Hematopoietic multipotent progenitor cell treated with erythropoietin and hydrocortisone succinate and interleukin-3 and kit ligand, for 8 days (in vitro differentiated cells): ENCODE results near the gene BEST3.

ENCODE experiments used
- DNase-seq: peaks from one replicate; pipeline ENCODE4 v3.0.0-alpha.2; 2015

BEST3 gene

DNA sequence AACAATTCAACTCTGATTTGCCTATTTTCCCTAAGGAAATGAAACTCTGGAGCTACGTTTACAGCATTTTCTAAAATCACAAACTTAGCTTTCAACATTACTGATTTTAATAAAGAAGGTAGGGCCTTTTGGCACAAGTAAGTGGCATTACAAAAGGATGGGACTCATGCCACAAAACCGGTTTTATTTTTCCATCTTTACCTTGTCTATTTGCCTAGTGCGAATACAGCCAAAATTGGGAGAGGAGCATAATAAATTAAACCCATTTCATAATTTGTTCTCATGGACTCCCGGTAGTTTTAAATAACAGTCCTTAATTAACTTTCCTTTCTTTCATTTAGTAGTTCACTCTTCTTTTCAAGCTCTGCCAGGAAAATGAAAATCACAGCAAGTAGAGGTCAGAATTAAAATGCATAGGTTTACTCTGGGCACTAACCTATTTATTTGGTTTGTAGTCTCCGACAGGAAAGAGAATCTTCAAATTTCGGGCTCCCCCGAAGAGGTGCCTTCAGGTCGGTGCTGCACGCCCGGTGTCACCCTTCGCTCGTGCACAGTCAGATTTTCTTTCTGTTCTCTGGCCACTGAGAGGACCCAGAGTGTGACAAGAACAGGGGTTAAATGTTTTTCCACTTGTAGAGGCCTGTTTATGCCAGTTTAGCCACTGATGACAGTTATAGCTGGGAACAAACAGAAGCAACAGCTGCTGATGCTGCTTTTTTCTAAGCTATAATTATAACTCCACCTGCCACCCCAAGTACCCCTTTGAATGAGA is at the start of gene BEST3:
Gene BEST3 (minus strand): TSS at position 535 of the 772 bp plus-strand sequence. CDS start 1,505 bp downstream, outside the sequence.
- no peak for DNase-seq

DNA sequence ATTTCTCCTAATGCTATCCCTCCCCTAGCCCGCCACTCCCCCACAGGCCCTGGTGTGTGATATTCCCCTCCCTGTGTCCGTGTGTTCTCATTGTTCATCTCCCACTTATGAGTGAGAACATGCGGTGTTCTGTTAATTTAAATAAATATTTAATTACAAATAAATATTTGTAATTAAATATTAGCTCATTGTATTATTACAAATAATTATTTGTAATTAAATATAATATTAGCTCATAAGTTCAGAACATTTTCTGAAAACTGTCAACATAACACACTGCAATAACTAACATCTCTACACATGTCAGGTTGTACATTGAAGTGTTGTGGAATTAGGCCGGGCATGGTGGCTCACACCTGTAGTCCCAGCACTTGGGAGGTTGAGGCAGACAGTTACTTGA is 45.0 kb upstream of the BEST3 start:
- no peak for DNase-seq

DNA sequence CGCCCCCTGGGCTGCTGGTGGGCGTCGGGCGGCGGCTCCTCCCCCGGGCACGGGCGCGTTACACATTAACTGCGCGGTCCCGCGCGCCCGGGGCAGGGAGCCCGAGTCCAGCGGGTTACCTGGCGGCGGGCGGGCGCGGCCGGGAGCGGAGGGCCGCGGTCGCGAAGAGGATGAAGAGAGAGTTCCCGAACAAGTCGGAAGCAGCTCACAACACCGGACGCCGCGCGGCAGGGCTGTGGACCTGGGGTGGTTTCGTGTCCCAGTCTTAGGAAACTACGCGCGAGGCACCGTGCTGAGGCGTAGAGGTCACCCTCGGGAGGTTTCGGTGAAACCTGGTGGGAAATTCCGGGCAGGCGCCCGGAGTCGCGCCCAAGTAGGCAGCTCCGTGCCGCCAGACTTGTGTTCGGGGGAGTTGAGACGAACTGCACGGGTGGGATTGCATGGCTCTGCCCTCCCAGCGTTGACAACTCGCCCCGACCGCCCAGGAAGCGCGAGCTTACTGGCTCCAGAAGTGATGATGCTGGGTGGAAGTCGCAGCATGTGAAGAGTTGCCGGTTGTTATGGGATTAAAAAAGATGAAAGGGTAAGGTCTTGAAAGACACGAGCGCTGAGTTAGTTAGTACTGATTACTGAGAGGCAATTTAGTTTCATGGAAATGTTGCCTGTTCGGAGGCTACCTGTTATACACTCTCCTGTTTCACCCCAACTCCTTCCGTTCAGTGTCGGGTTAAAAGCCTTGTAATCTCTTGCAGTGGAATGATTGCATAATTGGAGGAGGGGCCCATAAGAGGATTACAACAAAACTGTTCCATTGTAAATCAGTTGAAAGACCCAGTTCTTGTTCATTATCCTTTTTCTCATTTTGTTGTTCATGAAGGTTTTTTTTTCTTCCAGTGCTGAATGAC is 40.4 kb upstream of the BEST3 start:
- DNase-seq, result peak; percentile 46

DNA sequence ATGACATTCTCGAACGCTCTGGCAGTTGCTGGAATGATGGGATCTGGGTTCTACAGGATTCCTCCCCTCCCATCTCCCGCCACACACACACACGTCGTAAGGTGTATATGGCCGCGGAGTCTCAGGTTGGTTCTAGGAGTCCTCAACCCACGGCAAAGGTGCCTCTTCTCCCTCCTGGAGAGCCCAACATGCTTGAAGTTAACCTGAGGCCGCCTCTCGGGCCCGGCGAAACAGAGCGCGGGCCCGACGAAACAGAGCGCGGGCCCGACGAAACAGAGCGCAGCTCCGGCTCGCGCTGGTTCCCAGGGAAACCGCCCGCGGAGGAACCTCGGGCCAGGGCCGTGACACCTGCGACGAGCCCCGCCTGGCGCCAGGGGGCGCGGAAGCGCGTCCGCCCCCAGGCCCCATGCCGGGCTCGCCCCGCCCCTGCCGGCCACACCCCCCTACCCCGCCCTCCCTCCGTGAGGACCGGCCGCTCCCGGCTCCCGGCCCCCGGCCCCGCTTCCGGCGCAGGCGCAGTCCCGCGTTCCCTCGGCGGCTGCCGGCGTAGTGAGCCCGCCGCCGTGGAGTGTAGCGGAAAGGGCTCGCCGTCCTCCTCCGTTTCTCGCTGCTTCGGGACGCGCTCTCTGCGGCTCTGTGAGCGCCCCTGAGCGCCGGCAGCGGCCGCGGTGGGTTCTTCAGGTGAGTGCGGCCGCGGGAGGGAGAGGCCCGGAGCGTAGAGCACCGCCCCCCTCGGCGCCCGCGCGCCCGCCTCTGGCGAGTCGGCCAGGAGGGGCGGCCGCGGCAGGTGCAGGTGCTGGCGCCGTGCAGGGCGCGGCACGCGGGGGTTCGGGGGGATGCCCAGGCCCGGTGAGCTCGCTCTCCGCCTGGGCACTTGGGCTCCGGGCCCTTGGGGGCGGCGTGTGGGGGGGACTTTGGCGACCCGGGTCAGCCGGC is 39.5 kb upstream of the BEST3 start, which contains the start of gene RAB3IP:
Gene RAB3IP (plus strand): TSS at position 510 of the 936 bp plus-strand sequence. CDS start 16,549 bp downstream, outside the sequence.
- peak; percentile 80 for DNase-seq

DNA sequence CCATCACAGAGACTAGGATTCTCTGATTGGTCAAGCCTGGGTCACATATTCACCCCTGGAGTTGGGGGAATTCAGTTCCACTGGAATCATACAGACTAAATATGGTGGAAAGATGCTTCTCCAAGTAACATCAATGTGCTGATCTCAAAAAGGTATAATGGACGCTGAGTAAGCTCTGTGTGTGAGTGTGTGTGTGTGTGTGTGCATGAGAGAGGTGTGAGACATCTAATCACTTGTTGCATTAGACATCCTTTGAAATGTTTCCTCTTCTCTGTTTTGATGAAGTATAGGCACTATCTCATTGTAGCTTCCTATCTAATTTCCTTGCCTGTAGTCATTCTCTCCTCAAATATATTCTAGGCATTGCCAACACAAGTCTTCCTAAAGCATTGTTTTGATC is 34.5 kb upstream of the BEST3 start:
- DNase-seq, result no peak

DNA sequence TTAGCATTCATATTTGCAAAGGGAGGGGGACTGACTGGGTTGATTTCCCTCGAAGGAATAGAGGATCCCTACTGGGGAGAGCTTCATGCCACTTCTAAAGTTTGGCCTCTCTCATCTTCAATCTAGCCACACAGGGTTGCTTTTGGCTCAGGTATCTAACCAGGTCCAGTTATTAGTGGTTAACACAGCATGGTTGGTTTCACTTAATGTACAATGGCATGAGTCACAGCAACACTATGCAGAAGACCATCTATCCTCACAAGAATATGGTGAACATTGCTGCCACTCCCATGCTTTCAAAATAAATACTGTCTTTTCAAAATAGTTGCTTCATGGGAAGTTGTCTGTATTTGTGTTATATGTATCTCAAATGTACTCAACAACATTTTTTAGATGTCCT is 33.0 kb upstream of the BEST3 start:
- no peak for DNase-seq

DNA sequence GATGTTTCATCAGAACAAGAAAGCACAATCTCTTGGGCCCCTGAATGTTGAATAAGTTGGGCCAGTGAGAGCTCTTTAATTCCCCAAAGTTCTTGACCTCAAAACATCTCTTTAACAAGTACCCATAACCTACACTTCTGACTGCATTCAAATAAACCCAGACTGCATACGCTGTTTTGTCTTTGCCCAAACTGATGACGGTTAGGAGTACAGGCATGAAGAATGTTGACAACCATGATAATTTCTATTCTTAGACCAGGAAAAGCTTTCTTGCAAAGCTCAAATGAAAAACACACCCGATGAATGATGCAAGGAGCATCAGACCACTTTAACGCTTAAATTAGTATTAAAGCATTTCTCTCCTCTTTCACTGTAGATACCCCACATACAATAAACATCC is 27.8 kb upstream of the BEST3 start:
- no peak for DNase-seq

DNA sequence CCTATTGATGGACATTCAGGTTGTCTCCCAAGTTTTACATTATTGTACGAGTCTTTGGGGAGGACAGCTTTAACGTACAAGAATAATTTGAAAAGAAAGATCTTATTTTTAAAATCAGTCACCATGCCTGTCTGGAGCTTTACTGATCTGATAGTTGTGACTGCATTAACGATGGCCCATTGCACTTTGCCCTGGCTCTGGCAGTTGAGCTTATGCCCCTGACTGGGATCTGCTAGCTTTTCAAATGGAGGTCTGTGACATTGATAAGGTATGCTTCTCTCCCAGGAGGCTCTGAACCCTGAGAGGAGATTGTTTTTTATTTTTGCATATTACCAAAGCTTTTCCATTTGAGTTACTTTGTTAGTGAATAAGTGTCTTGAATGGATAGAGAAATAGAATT is 21.6 kb upstream of the BEST3 start:
- DNase-seq, result no peak

DNA sequence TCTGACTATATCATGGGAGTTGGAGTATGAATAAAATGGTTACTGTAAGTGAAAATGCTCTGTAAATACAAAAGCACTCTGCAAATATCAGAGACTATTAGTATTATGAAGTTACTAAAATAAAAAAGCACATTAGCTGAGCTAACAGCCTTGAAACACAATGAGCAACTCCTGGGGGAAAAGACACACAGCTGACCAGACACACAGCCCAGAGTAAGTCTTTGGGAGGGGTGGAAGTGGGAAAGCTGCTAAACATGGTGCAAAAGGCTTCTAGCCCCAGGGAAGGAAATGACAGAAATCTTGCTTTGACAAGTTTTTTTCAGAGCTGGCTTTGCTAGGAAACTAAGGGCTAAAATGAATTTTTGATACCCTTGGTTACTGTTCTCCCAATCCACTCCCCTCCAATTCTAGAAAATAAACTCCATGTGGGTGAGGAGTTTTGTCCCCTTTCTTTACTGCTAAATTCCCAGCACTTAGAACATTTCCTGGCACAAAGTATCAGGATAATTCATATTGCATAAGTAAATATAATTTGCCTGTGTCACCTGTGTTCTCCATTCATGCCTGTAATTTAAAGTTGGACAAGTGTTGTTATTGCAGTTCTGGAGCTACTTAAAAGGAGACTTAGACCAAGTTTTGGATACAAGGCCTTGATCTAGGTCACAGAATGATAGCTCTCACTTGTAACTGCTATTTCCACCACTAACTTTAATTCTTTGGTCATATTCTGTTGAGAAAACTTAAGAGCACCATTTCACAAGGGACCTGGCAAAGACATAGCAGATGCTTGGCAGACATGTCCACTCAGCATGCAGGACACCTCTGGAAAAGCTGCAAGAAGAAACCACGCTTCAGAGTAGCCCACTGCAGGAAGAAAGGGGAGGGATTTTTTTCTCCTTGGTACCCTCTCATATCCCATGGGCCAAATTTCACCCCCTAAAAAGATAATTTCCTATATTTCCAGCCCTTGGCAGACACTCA is 20.5 kb upstream of the BEST3 start:
- DNase-seq, result no peak

DNA sequence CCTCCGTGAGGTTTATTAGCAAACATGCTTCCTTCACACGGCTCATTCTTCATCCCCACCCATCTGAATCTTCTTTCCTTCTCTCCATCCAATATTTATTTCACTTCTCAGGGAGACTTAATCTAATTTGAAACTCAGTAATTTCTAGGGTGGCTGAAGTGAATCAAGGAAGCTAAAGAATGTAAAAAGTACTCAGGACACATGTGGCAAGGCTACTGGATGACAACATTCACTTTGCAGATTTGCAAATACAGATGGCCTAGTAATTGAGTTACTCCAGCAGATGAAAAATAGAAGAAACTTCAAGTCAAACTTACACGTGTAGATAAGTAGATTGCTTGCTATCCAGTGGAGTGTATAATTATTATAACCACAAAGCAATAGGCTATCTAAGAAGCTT is 15.4 kb upstream of the BEST3 start:
- DNase-seq, result no peak

DNA sequence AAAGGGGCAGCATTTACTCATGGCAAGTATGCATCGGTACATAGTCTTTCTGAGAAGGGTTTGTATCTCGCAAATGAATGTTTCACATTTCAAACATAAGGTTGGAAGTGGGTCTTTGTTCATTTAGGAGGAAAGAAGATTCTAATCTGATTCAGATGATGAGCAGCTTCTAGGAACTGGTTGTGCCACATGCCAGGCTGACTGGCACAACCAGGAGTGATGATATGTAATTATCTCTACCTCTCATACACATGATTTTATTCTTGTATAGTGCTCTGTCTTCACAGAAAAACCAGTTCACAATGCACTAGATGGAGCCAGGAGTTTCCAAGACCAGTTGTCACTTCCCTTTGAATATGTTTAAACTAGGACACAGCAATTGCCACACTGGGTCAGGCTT is 13.7 kb upstream of the BEST3 start:
- DNase-seq, result no peak

DNA sequence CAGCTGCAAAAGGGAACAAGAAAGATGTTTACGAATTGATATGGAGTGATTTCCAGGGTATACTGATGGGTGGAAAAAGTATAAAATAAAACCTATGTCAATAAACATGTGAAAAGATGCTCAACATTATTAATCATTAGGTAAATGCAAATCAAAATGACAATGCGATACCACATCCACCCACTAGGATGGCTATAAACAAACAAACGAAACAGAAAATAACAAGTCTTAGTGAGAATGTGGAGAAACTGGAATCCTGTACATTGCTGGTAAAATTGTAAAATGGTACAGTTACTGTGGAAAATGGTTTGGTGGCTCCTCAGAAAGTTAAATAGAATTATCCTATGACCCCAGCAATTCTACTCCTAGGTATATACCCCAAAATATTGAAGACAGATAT is 9.5 kb upstream of the BEST3 start:
- no peak for DNase-seq

DNA sequence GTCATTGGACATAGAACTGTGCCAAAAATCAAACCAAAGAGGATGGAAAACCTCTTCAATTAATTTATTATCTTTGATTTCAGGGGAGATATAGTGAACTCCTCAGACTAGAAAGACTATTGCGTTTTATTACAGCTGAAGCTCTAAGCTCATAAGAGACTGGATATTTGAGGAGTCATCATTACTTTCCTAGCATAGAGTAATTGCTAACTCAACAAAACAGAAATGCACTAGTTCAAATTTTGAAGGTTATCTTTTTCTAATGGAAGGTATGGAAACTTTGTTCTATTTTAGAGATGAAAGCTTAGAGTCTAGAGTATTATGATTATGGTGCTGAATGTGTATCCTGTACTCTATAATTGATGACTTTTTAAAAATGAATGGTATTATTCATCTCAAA is 5.3 kb upstream of the BEST3 start:
- no peak for DNase-seq

DNA sequence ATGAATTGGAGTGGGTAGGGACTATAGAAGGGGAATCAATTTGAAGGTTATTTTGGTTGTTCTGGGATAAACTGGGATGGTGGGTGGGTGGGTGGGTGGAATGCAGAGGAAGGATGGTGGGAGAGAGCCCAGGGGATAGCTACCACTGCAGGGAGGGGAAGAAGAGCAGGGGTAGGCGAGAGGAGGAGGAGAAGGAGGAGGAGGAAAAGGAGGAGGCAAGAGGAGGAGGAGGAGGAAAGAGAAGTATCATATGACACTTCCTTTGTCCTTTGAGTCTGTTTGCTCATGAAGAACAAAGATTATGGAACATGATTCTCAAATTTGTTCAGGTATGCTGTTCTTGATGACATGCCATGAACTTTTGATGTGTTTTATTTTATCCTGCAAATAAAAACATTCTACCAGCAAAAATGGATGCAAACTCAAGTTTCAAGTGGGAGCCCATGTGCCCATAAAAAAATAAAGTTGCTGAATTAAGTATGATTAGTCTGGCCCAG is 4.1 kb upstream of the BEST3 start:
- no peak for DNase-seq

DNA sequence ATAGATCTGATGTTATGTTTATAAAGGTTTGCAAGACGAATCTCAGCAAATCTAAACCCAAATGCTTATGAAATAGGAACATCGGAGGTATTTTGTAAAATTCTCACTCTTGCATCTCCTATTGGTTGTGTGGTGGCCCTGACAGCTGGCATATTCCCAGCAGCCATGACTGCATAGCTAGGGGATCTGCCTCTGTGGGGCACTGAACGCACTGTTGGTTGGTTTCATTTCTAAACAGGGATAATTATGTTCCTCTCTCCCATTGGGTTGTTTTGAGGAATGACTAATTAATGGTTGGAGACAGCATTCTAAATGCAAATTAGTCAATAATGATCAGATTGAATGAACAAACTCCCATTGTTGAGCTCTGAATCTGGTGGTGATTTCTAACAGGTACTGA is 2.7 kb upstream of the BEST3 start:
- no peak for DNase-seq

DNA sequence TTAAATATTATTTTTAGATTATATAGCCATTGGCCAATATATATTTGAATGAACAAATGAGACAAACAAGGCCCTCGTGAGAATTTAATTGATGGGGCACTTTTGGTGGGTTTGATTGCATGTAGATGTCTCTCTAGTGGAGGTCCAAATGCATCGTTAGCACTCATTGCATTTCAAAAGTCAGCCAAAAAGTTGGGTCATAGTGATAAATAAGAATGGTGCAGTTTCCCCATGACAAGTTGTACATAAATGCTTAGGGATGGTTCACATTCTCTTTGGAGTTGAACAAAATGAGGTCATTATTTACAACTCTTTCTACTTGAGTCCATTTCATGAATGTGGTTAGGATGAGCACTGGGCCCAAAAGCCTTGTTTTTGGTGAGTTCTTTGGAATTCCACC is 1.0 kb downstream of the BEST3 start:
- no peak for DNase-seq

DNA sequence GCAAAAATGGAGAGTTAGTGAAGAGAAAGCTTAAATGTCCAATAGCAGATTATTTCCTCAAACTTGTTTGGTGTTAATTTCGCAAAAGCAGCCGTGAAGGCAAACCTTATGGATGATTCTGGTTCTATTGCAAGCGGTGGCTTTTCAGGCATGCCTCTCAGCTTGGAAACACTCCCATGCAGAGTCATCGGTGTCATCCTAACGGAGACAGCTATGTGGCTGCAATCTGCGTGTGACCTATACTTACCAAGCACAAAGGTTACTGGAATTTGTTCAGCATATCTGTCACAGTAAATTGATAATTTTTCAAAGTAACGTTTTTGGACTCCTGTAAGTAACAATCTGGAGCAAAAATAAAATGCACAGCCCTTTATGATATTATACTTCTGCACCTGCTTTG is 5.0 kb downstream of the BEST3 start:
- DNase-seq, result no peak

DNA sequence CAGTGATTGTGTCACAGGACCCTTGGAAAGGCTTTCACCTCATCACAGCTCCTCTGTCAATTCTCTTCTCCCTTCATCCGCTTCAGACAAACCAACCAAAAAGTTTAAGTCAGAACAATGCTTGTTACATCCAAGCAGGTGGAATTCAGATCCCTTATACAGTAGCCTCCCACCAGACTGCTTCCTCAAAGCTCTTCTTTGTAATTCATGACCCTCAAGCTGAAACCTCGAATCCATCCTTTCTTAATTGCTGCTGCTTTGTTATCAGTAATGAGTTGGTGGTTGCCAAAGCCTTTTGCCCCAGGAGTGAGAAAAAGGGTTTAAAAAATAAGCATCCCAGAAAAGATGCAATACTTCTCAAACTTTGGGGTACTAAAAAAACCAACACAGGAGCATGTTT is 9.5 kb downstream of the BEST3 start:
- DNase-seq, result no peak

DNA sequence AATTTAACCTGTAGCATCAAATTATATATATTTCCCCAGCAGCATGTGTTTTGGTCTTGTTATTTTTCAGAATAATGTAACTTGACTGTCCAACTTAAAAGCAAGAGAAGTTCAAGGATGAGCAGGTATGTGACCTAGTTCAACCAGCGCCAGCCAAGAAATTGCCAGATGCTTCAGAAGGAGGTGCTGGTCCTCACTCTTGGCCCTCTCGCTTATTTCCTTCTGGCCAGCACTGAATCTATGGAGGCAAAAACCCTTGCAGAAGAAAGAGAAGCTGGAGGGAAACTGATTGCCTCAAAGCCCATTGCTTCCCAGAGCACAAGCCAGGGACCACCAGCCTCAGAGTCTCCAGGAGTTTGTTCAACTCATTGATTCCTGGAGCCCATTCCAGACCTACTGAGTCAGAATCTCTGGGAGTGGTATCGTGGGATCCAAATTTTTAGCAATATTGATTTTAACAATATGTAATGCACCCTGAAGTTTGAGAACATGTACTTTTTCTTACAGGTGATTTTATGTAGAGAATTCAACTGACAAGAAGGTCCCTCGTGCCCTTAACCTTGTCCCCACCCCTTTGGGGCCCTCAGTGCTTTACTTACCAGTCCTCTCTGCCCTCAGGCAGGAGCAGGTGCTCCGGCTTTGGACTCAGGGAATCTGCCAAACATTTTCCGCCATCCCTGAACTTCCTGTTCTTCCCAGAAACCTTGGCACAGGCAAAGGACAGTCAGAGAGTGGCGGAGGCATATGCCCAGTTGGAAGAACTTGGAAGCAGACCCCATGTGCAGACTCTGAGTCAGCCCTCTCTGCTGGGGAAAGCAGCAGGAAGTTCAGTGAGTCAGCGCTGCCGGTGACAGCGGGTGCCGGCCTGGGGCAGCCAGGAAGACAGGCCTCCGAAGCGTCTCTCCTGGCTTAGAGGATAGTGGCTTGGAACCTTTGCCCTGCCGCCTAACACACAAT is 10.4 kb downstream of the BEST3 start:
- DNase-seq, result peak; percentile 41

DNA sequence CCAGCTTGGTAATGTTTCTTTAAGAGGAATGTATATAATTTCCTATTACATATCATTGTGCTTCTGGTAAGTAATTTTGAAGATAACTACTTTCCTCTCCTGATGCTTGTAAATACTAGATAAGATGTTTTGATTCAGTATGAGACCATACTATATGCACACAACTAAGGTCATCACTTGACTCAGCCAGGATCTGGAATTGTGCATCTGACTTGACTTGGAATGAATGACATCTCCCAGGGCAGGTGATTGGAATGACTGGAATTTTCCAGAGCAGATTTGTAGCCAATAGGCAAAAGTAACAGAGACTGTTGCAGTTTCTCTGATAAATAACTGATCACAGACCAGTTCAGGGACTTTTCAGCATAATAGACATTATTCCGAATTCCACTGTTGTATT is 11.1 kb downstream of the BEST3 start:
- peak; percentile 31 for DNase-seq
